Glutamatergic neuron (in vitro differentiated cells): ENCODE measurements around the gene SFI1. TPM values are rescaled to one million over a fixed set of nuclear protein-coding genes. Genes with fewer than 3 reads are reported as not detected.
A peak's percentile ranks its signal among the peaks of the same experiment; 100 is the strongest.
"Not testable (repeated sequence)": the region's sequence is repeated elsewhere in the genome, so short reads cannot be mapped to it uniquely, and the experiment has no call there.

Experiments
- DNase-seq: peaks from one replicate; pipeline ENCODE4 v3.0.0; 2022
- H3K27ac Mint-ChIP-seq: one replicate; pipeline ENCODE4 v1.8.0; 2020; ENCODE audit warnings: mild to moderate bottlenecking, mixed read lengths, inconsistent platforms; ENCODE audit not compliant: unreplicated experiment
- H3K27me3 Mint-ChIP-seq: one replicate; pipeline ENCODE4 v1.8.0; 2020; ENCODE audit warnings: mild to moderate bottlenecking, moderate library complexity, mixed read lengths, inconsistent platforms; ENCODE audit not compliant: unreplicated experiment
- H3K36me3 Mint-ChIP-seq: one replicate; pipeline ENCODE4 v1.8.0; 2020; ENCODE audit warnings: mild to moderate bottlenecking, mixed read lengths, inconsistent platforms; ENCODE audit not compliant: unreplicated experiment
- H3K4me1 Mint-ChIP-seq: one replicate; pipeline ENCODE4 v1.8.0; 2020; ENCODE audit warnings: mild to moderate bottlenecking, low read depth, mixed read lengths, inconsistent platforms; ENCODE audit not compliant: unreplicated experiment
- H3K4me3 Mint-ChIP-seq: one replicate; pipeline ENCODE4 v1.8.0; 2020; ENCODE audit warnings: mild to moderate bottlenecking, mixed read lengths, inconsistent platforms; ENCODE audit not compliant: unreplicated experiment
- H3K9me3 Mint-ChIP-seq: one replicate; pipeline ENCODE4 v1.8.0; 2020; ENCODE audit warnings: mild to moderate bottlenecking, moderate library complexity, mixed read lengths, inconsistent platforms; ENCODE audit not compliant: unreplicated experiment
- CTCF ChIP-seq: fragments of 200-600 bp; sonication (generic); IDR thresholded peaks from one replicate; pipeline ENCODE4 v1.5.0; 2021; ENCODE audit not compliant: partially characterized antibody, unreplicated experiment
- total RNA-seq: library from RNA; stranded (reverse); fragmentation: NEBNext Ultra II Directional; extraction: Animal tissue kit (Norgen Biotek cat#: 25700); gene quantifications from one replicate; pipeline ENCODE4 v1.2.1, GENCODE V29; 2021; ENCODE audit not compliant: unreplicated experiment

The SFI1 gene
- total RNA-seq, 1 donor from 2014 or later, result 48.7 TPM

GRCh38 chr22:31540966-31541365 is 44.6 kb downstream of the SFI1 start:
- no peak for DNase-seq
- Mint-ChIP-seq H3K4me1 (peaks cover under 1% of the 10 kb centered on the region), H3K27me3 (no peaks in the 10 kb centered on the region), H3K9me3 (no peaks in the 10 kb centered on the region), H3K4me3 (no peak overlapping the region), H3K36me3 (no peaks in the 10 kb centered on the region), H3K27ac (no peak overlapping the region)
- no peak for TF ChIP-seq CTCF

GRCh38 chr22:31544481-31545480 is 48.4 kb downstream of the SFI1 start:
- Mint-ChIP-seq H3K27ac (no peak overlapping the region), H3K4me1 (no peaks in the 10 kb centered on the region), H3K9me3 (no peaks in the 10 kb centered on the region), H3K27me3 (no peaks in the 10 kb centered on the region), H3K4me3 (no peak overlapping the region), H3K36me3 (no peaks in the 10 kb centered on the region)
- no peak for TF ChIP-seq CTCF
- DNase-seq, result no peak

- TF ChIP-seq CTCF, result no peak
- H3K27me3 Mint-ChIP-seq, result no peaks in the 10 kb centered on the region
- no peak overlapping the region for H3K27ac Mint-ChIP-seq
- H3K4me1 Mint-ChIP-seq, result no peaks in the 10 kb centered on the region
- no peak overlapping the region for H3K4me3 Mint-ChIP-seq
- H3K9me3 Mint-ChIP-seq, result no peaks in the 10 kb centered on the region
- H3K36me3 Mint-ChIP-seq, result no peaks in the 10 kb centered on the region
- no peak for DNase-seq
Measured at GRCh38 chr22:31550871-31551370, 54.6 kb downstream of the SFI1 start.

GRCh38 chr22:31556627-31557203 is 60.4 kb downstream of the SFI1 start:
- Mint-ChIP-seq H3K27ac (no peak overlapping the region), H3K9me3 (no peaks in the 10 kb centered on the region), H3K27me3 (peaks cover 2% of the 10 kb centered on the region), H3K36me3 (no peaks in the 10 kb centered on the region), H3K4me3 (no peak overlapping the region), H3K4me1 (no peaks in the 10 kb centered on the region)
- DNase-seq, result no peak
- TF ChIP-seq CTCF, result peak; percentile 69

- H3K4me1 Mint-ChIP-seq, H3K9me3 Mint-ChIP-seq, DNase-seq, H3K4me3 Mint-ChIP-seq, H3K27ac Mint-ChIP-seq, H3K27me3 Mint-ChIP-seq, H3K36me3 Mint-ChIP-seq: not testable (repeated sequence)
Measured at GRCh38 chr22:31558546-31558945, 62.2 kb downstream of the SFI1 start.
